Measurements from ENCODE around the gene CRAT.

- TF ChIP-seq POLR2AphosphoS5 (IDR thresholded peaks at IDR 0.05; ENCODE audit: low read depth, low read length) (no peak), POLR2A (IDR thresholded peaks at IDR 0.05; ENCODE audit: low read depth, low read length) (no peak)
These were observed 1.1 kb downstream of the CRAT start for GRCh38 chr9:129109537-129109903.

Data from GM12892 (cell line).